ENCODE measurements around the gene ADM2. TPM values are rescaled to one million over a fixed set of nuclear protein-coding genes. Genes with fewer than 3 reads are reported as not detected.
A peak's percentile ranks its signal among the peaks of the same experiment; 100 is the strongest.

ADM2 gene
- total and polyA plus RNA-seq, 2 of the 13 experiments (the other 11 are each of a cell fraction or from before 2014, with no cell fraction given) = 1.2 to 3.0 TPM

- TF ChIP-seq SYNCRIP (IDR thresholded peaks at IDR 0.05; ENCODE audit: insufficient read depth, low read depth, low read length) = no peak
- TF ChIP-seq EZH2 (conservative IDR thresholded peaks at IDR 0.05; ENCODE audit: low read depth, low read length) = no peak
- TF ChIP-seq PCBP1 (IDR thresholded peaks at IDR 0.05; ENCODE audit: borderline replicate concordance, low read depth, low read length) = peak; percentile 25; the same call in 1 of the 2 replicates
- no peak for TF ChIP-seq ZSCAN9 (CRISPR knock-in tag; IDR thresholded peaks at IDR 0.05; ENCODE audit: borderline replicate concordance)
- TF ChIP-seq ZNF180 (CRISPR knock-in tag; IDR thresholded peaks at IDR 0.05; ENCODE audit: borderline replicate concordance, low read depth) = no peak
- peak; percentile 8; the same call in 1 of the 2 replicates for TF ChIP-seq POLR2G (IDR thresholded peaks at IDR 0.05; ENCODE audit: low read depth, low read length)
- no peak for TF ChIP-seq ZUFSP (CRISPR knock-in tag; IDR thresholded peaks at IDR 0.05; ENCODE audit: borderline replicate concordance)
- TF ChIP-seq NFAT5 (CRISPR knock-in tag; IDR thresholded peaks at IDR 0.05) = no peak
- peak; percentile 62; the same call in 1 of the 2 replicates for TF ChIP-seq ZFP90 (CRISPR knock-in tag; IDR thresholded peaks at IDR 0.05; ENCODE audit: borderline replicate concordance)
- TF ChIP-seq ZNF281 (CRISPR knock-in tag; IDR thresholded peaks at IDR 0.05; ENCODE audit: borderline replicate concordance) = peak; percentile 91
- TF ChIP-seq ZNF619 (CRISPR knock-in tag; IDR thresholded peaks at IDR 0.05) = no peak
- peak; percentile 81; the same call in 1 of the 2 replicates for TF ChIP-seq ZNF572 (CRISPR knock-in tag; IDR thresholded peaks at IDR 0.05)
- TF ChIP-seq CC2D1A (CRISPR knock-in tag; IDR thresholded peaks at IDR 0.05) = 0 out of 2 replicates have a peak, but pooled peaks have one; percentile 70
- TF ChIP-seq ZNF20 (CRISPR knock-in tag; IDR thresholded peaks at IDR 0.05) = no peak
- 0 out of 2 replicates have a peak, but pooled peaks have one; percentile 11 for TF ChIP-seq SP2 (CRISPR knock-in tag; IDR thresholded peaks at IDR 0.05)
- TF ChIP-seq ZNF256 (CRISPR knock-in tag; conservative IDR thresholded peaks at IDR 0.05) = no peak
- TF ChIP-seq SNAPC5 (CRISPR knock-in tag; IDR thresholded peaks at IDR 0.05; ENCODE audit: borderline replicate concordance) = no peak
- no peak for TF ChIP-seq BATF2 (CRISPR knock-in tag; IDR thresholded peaks at IDR 0.05)
These were observed 49.7 kb downstream of the ADM2 start (continued) for GRCh38 chr22:50530877-50531545.

Measured in HepG2 (cell line).